ENCODE results near the gene FHOD3.

DNA sequence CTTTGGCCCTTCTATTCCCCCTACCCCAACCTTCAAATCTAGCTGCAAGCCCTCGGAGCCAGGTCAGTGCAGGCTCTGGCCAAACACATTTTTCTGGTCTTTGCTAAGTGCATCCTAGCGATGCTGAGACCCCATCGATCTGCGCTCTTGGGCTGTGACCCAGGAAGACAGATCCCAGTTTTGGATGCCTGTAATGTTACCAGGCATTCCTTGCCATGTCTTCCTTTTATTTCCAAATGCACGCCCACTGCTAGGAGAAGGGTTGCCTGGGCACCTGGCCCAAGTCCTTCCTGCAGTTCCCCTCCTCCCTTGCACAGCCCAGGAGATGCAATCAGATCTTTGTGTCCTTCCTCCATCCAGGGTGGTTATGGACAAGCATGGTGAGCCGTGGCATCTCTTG is 406.6 kb downstream of the FHOD3 start:
- TF ChIP-seq EP300 (IDR thresholded peaks at IDR 0.05; ENCODE audit: borderline replicate concordance) (no peak), RAD21 (IDR thresholded peaks at IDR 0.05; ENCODE audit: low read depth) (no peak), CREB1 (IDR thresholded peaks at IDR 0.05; ENCODE audit: low read depth) (no peak), TAF1 (IDR thresholded peaks at IDR 0.05; ENCODE audit: low read depth) (no peak), NFIC (IDR thresholded peaks at IDR 0.05) (no peak), CEBPB (IDR thresholded peaks at IDR 0.05) (no peak), YY1 (IDR thresholded peaks at IDR 0.05; ENCODE audit: low read depth) (no peak), TEAD4 (IDR thresholded peaks at IDR 0.05) (no peak), FOXM1 (IDR thresholded peaks at IDR 0.05; ENCODE audit: borderline replicate concordance, low read depth) (no peak), REST (IDR thresholded peaks at IDR 0.05; ENCODE audit: low read depth) (no peak), EGR1 (IDR thresholded peaks at IDR 0.05) (no peak), TCF12 (IDR thresholded peaks at IDR 0.05; ENCODE audit: low read depth) (no peak)
- TF ChIP-seq, protein P1, sequence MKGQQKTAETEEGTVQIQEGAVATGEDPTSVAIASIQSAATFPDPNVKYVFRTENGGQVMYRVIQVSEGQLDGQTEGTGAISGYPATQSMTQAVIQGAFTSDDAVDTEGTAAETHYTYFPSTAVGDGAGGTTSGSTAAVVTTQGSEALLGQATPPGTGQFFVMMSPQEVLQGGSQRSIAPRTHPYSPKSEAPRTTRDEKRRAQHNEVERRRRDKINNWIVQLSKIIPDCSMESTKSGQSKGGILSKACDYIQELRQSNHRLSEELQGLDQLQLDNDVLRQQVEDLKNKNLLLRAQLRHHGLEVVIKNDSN (IDR thresholded peaks at IDR 0.05): no peak
- TF ChIP-seq, protein P2, sequence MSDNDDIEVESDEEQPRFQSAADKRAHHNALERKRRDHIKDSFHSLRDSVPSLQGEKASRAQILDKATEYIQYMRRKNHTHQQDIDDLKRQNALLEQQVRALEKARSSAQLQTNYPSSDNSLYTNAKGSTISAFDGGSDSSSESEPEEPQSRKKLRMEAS (IDR thresholded peaks at IDR 0.05): no peak

Data from Ishikawa (cell line).